HG03066 (cell line): ENCODE results near the gene SBNO2.

Source experiments
- ATAC-seq: cut with Tn5 transposase; IDR thresholded peaks from one replicate; pipeline ENCODE4 v1.9.1; 2021; ENCODE audit warnings: low read depth; ENCODE audit not compliant: unreplicated experiment

The SBNO2 gene

GRCh38 chr19:1079566-1080111 is 94.4 kb downstream of the SBNO2 start:
- no peak for ATAC-seq

GRCh38 chr19:1076951-1077350 is 97.1 kb downstream of the SBNO2 start:
- ATAC-seq: peak; percentile 59

- no peak for ATAC-seq
Observed at GRCh38 chr19:1076046-1076386, 98.1 kb downstream of the SBNO2 start.

- peak; percentile 40 for ATAC-seq
Observed at GRCh38 chr19:1074544-1075283, 99.4 kb downstream of the SBNO2 start.

GRCh38 chr19:1073956-1074517 is 100.0 kb downstream of the SBNO2 start:
- no peak for ATAC-seq

GRCh38 chr19:1073063-1073955 is 100.8 kb downstream of the SBNO2 start:
- no peak for ATAC-seq

GRCh38 chr19:1072371-1073015 is 101.6 kb downstream of the SBNO2 start:
- no peak for ATAC-seq

- no peak for ATAC-seq
Observed at GRCh38 chr19:1070931-1071791, 102.9 kb downstream of the SBNO2 start.

- no peak for ATAC-seq
Observed at GRCh38 chr19:1070576-1070930, 103.5 kb downstream of the SBNO2 start.

GRCh38 chr19:1069009-1069779 is 104.9 kb downstream of the SBNO2 start:
- ATAC-seq: no peak

- no peak for ATAC-seq
Observed at GRCh38 chr19:1068009-1069001, 105.8 kb downstream of the SBNO2 start.

- no peak for ATAC-seq
Observed at GRCh38 chr19:1067341-1067957, 106.6 kb downstream of the SBNO2 start.

- ATAC-seq: no peak
Observed at GRCh38 chr19:1066748-1067340, 107.2 kb downstream of the SBNO2 start, which contains the start of gene ARHGAP45. TSS of gene ARHGAP45 (plus strand) at chr19:1067167. CDS start at chr19:1067406, 239 bp downstream.

GRCh38 chr19:1066251-1066747 is 107.8 kb downstream of the SBNO2 start:
- ATAC-seq: no peak

GRCh38 chr19:1065606-1066109 is 108.4 kb downstream of the SBNO2 start:
- no peak for ATAC-seq
